Left cardiac atrium (tissue), 2 donors: ENCODE results near the gene TAOK3. TPM values are rescaled to one million over a fixed set of nuclear protein-coding genes. Genes with fewer than 3 reads are reported as not detected.

Experiments
- total RNA-seq, 2 donors: library from RNA; stranded (reverse); fragmentation: NEBNext Ultra II Directional; extraction: Animal tissue kit (Norgen Biotek cat#: 25700); gene quantifications; one replicate each; pipeline ENCODE4 v1.2.1, GENCODE V29; 2021
- donor health status: DM: no; HTN: yes; CAD: no; lungs with severe emphysema.
- donor health status: DM: yes; HTN: yes; CAD: no.

Gene TAOK3
- total RNA-seq, 2 donors from 2014 or later = 15.0 to 23.1 TPM

Other genes with a start within 250 kb of the TAOK3 start
- 100 to 1,000 TPM; 315 to 322 TPM for gene PEBP1, start 236.8 kb downstream of the TAOK3 start, total RNA-seq
- gene SUDS3, start 3.6 kb upstream of the TAOK3 start, total RNA-seq = 10 to 100 TPM; 18.1 to 19.7 TPM